HCT116 (cell line): Measurements from ENCODE around the gene ORM1. TPM values are rescaled to one million over a fixed set of nuclear protein-coding genes. Genes with fewer than 3 reads are reported as not detected.
"Not testable (repeated sequence)": the region's sequence is repeated elsewhere in the genome, so short reads cannot be mapped to it uniquely, and the experiment has no call there.

Experiments
- ATAC-seq: fragments of 200-7000 bp; cut with Tn5 transposase; 2 replicates; pipeline ENCODE4 v1.9.1; 2020; ENCODE audit warnings: mild to moderate bottlenecking, moderate library complexity
- BruUV-seq: library from RNA; stranded (reverse); fragments of 400-500 nt; replicated peaks from 2 replicates; lab custom pipeline; 2021; lab: Mats Ljungman, UMichigan
- CTCF ChIA-PET: fragments of 300-600 bp; sonication (Branson Sonifier 250); formaldehyde crosslinking; loops from one replicate; lab custom pipeline; 2021; ENCODE audit warnings: antibody characterized with exemption; lab: Charles Lee
- POLR2A ChIA-PET: fragments of 300-600, 350-600 bp; sonication (Branson Sonifier 250); formaldehyde crosslinking; loops from one replicate; lab custom pipeline; 2021; ENCODE audit warnings: antibody characterized with exemption; lab: Charles Lee
- RAD21 ChIA-PET, 2 experiments: fragments of 300-600 bp; sonication (Branson Sonifier 250); formaldehyde crosslinking; loops; one replicate each; lab custom pipeline; 2023; ENCODE audit warnings: low total read pairs in 2 of 2; ENCODE audit not compliant: uncharacterized antibody in 2 of 2, unreplicated experiment in 2 of 2, low non-redundant PET in 1 of 2; lab: Charles Lee
- DNase-seq: peaks from one replicate; pipeline ENCODE4 v3.0.0-alpha.2; 2010; ENCODE audit warnings: low read depth, low spot score
- H2AFZ ChIP-seq: fragments of 200-600 bp; shearing (Covaris generic), sonication (generic); 2 replicates; pipeline ENCODE4 v1.6.1; 2017; ENCODE audit warnings: low read depth, mixed run types, mixed read lengths, antibody characterized with exemption, low read length; ENCODE audit not compliant: poor library complexity, severe bottlenecking
- H3K27ac ChIP-seq: 2 replicates; pipeline ENCODE4 v1.5.1; 2012; ENCODE audit warnings: low read depth, low read length
- H3K27me3 ChIP-seq: fragments of 200-600 bp; sonication (generic); 2 replicates; pipeline ENCODE4 v1.6.1; 2016; ENCODE audit warnings: mixed run types, low read length, mixed read lengths; ENCODE audit not compliant: insufficient read depth
- H3K36me3 ChIP-seq, 2 experiments: fragments of 200-500 bp in 1 of 2; fragments of 200-600 bp in 1 of 2; sonication (Bioruptor generic) in 1 of 2; sonication (generic) in 1 of 2; 2 replicates each; pipeline versions ENCODE4 v1.5.1 to v1.6.1; 2014 to 2016; ENCODE audit warnings: low read length in 2 of 2, inconsistent platforms in 1 of 2, mixed read lengths in 1 of 2, mixed run types in 1 of 2; ENCODE audit not compliant: insufficient read depth in 2 of 2, control insufficient read depth in 1 of 2
- H3K4me1 ChIP-seq, 2 experiments: fragments of 200-600 bp in 1 of 2; sonication (generic) in 1 of 2; 2 replicates each; pipeline versions ENCODE4 v1.5.1 to v1.6.1; 2012 to 2017; ENCODE audit warnings: low read length in 2 of 2, inconsistent platforms in 1 of 2, mild to moderate bottlenecking in 1 of 2, mixed read lengths in 1 of 2, mixed run types in 1 of 2, moderate library complexity in 1 of 2; ENCODE audit not compliant: insufficient read depth in 2 of 2, control insufficient read depth in 1 of 2
- H3K4me2 ChIP-seq: fragments of 200-600 bp; sonication (generic); 2 replicates; pipeline ENCODE4 v1.6.1; 2017; ENCODE audit warnings: mixed run types, low read length, mixed read lengths
- H3K4me3 ChIP-seq, 2 experiments: fragments of 200-600 bp in 1 of 2; sonication (generic) in 1 of 2; replicated peaks in 1 of 2; 2 replicates each; pipeline ENCODE4 v1.5.1; 2011 to 2016; ENCODE audit warnings: low read length in 2 of 2, control low read depth in 1 of 2, low read depth in 1 of 2, mild to moderate bottlenecking in 1 of 2, mixed read lengths in 1 of 2, mixed run types in 1 of 2
- H3K79me2 ChIP-seq: fragments of 200-600 bp; sonication (generic); 2 replicates; pipeline ENCODE4 v1.6.1; 2017; ENCODE audit warnings: mild to moderate bottlenecking, mixed run types, low read length, moderate library complexity, mixed read lengths; ENCODE audit not compliant: insufficient read depth
- H3K9ac ChIP-seq: fragments of 200-600 bp; sonication (generic); 2 replicates; pipeline ENCODE4 v1.6.1; 2016; ENCODE audit warnings: low read length, mixed read lengths
- H3K9me2 ChIP-seq: fragments of 200-600 bp; sonication (generic), shearing (Covaris generic); 2 replicates; pipeline ENCODE4 v1.6.1; 2017; ENCODE audit warnings: mixed run types, mild to moderate bottlenecking, moderate library complexity; ENCODE audit not compliant: insufficient read depth
- H3K9me3 ChIP-seq, 2 experiments: fragments of 200-500 bp in 1 of 2; fragments of 200-600 bp in 1 of 2; sonication (Bioruptor generic) in 1 of 2; sonication (generic) in 1 of 2; 2 replicates each; pipeline ENCODE4 v1.6.1; 2014 to 2017; ENCODE audit warnings: low read length in 2 of 2, mixed read lengths in 2 of 2, inconsistent platforms in 1 of 2, low read depth in 1 of 2, mild to moderate bottlenecking in 1 of 2, mixed run types in 1 of 2, moderate library complexity in 1 of 2; ENCODE audit not compliant: control insufficient read depth in 1 of 2, insufficient read depth in 1 of 2
- H4K20me1 ChIP-seq: fragments of 200-600 bp; sonication (generic), shearing (Covaris generic); 2 replicates; pipeline ENCODE4 v1.6.1; 2017; ENCODE audit warnings: mixed run types, mild to moderate bottlenecking, moderate library complexity; ENCODE audit not compliant: insufficient read depth
- CBX3 ChIP-seq: IDR thresholded peaks from 2 replicates; pipeline ENCODE4 v1.6.1; 2012; ENCODE audit warnings: low read depth
- ELF1 ChIP-seq: IDR thresholded peaks from 2 replicates; pipeline ENCODE4 v1.6.1; 2012; ENCODE audit warnings: low read depth, borderline replicate concordance
- EZH2 ChIP-seq: fragments of 200-600 bp; sonication (generic); IDR thresholded peaks from 2 replicates; pipeline ENCODE4 v1.6.1; 2017; ENCODE audit warnings: antibody characterized with exemption, mixed run types
- POLR2A ChIP-seq: IDR thresholded peaks from 2 replicates; pipeline ENCODE4 v1.7.0; 2011; ENCODE audit warnings: borderline replicate concordance; ENCODE audit not compliant: insufficient read depth, insufficient read length; ENCODE audit errors: extremely low read depth
- POLR2AphosphoS5 ChIP-seq: IDR thresholded peaks from 2 replicates; pipeline ENCODE4 v1.6.1; 2011; ENCODE audit warnings: mild to moderate bottlenecking, low read depth, low read length, moderate library complexity
- RAD21 ChIP-seq: IDR thresholded peaks from 2 replicates; pipeline ENCODE4 v1.6.1; 2012; ENCODE audit warnings: low read depth, mild to moderate bottlenecking
- REST ChIP-seq: IDR thresholded peaks from 2 replicates; pipeline ENCODE4 v1.6.1; 2012; ENCODE audit warnings: low read depth
- SRF ChIP-seq: IDR thresholded peaks from 2 replicates; pipeline ENCODE4 v1.6.1; 2012; ENCODE audit warnings: low read depth
- TCF7L2 ChIP-seq: IDR thresholded peaks from 2 replicates; pipeline ENCODE4 v1.7.0; 2011; ENCODE audit warnings: borderline replicate concordance, inconsistent platforms; ENCODE audit not compliant: insufficient read depth, insufficient read length; ENCODE audit errors: extremely low read depth
- ZFX ChIP-seq: fragments of 450-650 bp; IDR thresholded peaks from 2 replicates; pipeline ENCODE4 v1.6.1; 2017
- ZNF274 ChIP-seq: fragments of 200-500 bp; sonication (Bioruptor generic); IDR thresholded peaks from 2 replicates; pipeline ENCODE4 v1.6.1; 2014; ENCODE audit warnings: mild to moderate bottlenecking, low read depth, low read length, inconsistent platforms
- intact Hi-C: fragments of 100-400 bp; cut with micrococcal nuclease; formaldehyde crosslinking; loops from 2 replicates; pipeline ENCODE4 v1.10.0; 2022
- total RNA-seq: library from RNA; stranded (reverse); gene quantifications from one replicate; pipeline ENCODE4 v1.2.1, GENCODE V29; 2021; ENCODE audit not compliant: unreplicated experiment

ORM1 gene
- total RNA-seq, 1 experiment from 2014 or later: 5.6 TPM

GRCh38 chr9:114322160-114322818 lies 609 bp upstream of the ORM1 start:
- H3K79me2 ChIP-seq, H3K27me3 ChIP-seq, H2AFZ ChIP-seq, H3K9me3 ChIP-seq, H3K36me3 ChIP-seq, H3K4me1 ChIP-seq, RAD21 ChIA-PET, H3K9me2 ChIP-seq, H3K4me2 ChIP-seq, CTCF ChIA-PET, POLR2A ChIA-PET, ATAC-seq, H4K20me1 ChIP-seq, BruUV-seq, H3K4me3 ChIP-seq, DNase-seq, intact Hi-C loops, H3K27ac ChIP-seq, H3K9ac ChIP-seq: not testable (repeated sequence)

- BruUV-seq, H3K36me3 ChIP-seq, H3K27ac ChIP-seq, H4K20me1 ChIP-seq, H3K9ac ChIP-seq, H3K79me2 ChIP-seq, H3K27me3 ChIP-seq, POLR2A ChIA-PET, RAD21 ChIA-PET, ATAC-seq, H3K9me2 ChIP-seq, H3K4me1 ChIP-seq, intact Hi-C loops, H3K9me3 ChIP-seq, DNase-seq, CTCF ChIA-PET, H3K4me2 ChIP-seq, H3K4me3 ChIP-seq, H2AFZ ChIP-seq: not testable (repeated sequence)
Observed at GRCh38 chr9:114323849-114324248, 951 bp downstream of the ORM1 start.

GRCh38 chr9:114324492-114324891 lies 1.6 kb downstream of the ORM1 start:
- Histone ChIP-seq H3K4me2 (no peak overlapping the region), H3K36me3 (no peaks in the 10 kb centered on the region), H3K4me1 (no peaks in the 10 kb centered on the region), H3K9me2 (no peaks in the 10 kb centered on the region), H3K9ac (no peak overlapping the region), H3K27ac (no peak overlapping the region), H3K79me2 (no peaks in the 10 kb centered on the region), H3K4me3 (no peak overlapping the region), H3K27me3 (peaks cover 3% of the 10 kb centered on the region; the same call in 1 of the 2 replicates), H3K9me3 (no peaks in the 10 kb centered on the region), H2AFZ (no peak overlapping the region), H4K20me1 (no peaks in the 10 kb centered on the region)
- intact Hi-C loops: no loop called here
- DNase-seq (no peak), ATAC-seq (peak; percentile 7; the same call in 1 of the 2 replicates)
- CTCF ChIA-PET: no interaction called here
- BruUV-seq: no TSS peak
- RAD21 ChIA-PET: no interaction called here
- POLR2A ChIA-PET: no interaction called here
- TF ChIP-seq REST (no peak), ZNF274 (no peak), RAD21 (no peak), ZFX (no peak), CBX3 (no peak), EZH2 (no peak), ELF1 (no peak), POLR2A (no peak), SRF (no peak), POLR2AphosphoS5 (no peak), TCF7L2 (no peak)
